Epithelial cell of esophagus (primary cell): Measurements from ENCODE around the gene NDUFA11.

Experiments
- DNase-seq: peaks from one replicate; pipeline ENCODE4 v3.0.0; 2010; ENCODE audit warnings: low read depth
- H3K4me3 ChIP-seq: 2 replicates; pipeline ENCODE4 v1.5.1; 2011; ENCODE audit warnings: mild to moderate bottlenecking, low read length, control low read depth
- CTCF ChIP-seq: IDR thresholded peaks from 2 replicates; pipeline ENCODE4 v1.5.1; 2011; ENCODE audit warnings: low read depth, mild to moderate bottlenecking, low read length, control low read depth, inconsistent platforms; ENCODE audit not compliant: insufficient read depth; ENCODE audit errors: missing control alignments

NDUFA11 gene

GRCh38 chr19:5937550-5937949 lies 34.0 kb upstream of the NDUFA11 start:
- DNase-seq, result no peak
- no peak for TF ChIP-seq CTCF

DNA sequence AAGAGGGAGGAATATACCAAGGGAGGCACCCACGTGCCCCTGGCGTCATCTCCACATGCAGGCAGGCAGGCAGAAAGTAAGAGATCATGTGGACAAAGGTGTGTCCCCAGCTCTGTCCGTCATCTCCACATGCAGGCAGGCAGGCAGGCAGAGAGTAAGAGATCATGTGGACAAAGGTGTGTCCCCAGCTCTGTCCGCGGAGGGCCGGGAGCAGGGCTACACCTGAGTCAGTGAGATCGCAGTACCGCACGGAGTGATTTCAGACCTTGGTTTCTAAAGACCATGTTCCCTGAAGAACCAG lies 32.7 kb upstream of the NDUFA11 start:
- no peak overlapping the region for H3K4me3 ChIP-seq
- DNase-seq, result no peak
- no peak for TF ChIP-seq CTCF

More at GRCh38 chr19:5937550-5937949, 34.0 kb upstream of the NDUFA11 start:
- H3K4me3 ChIP-seq, result no peak overlapping the region

DNA sequence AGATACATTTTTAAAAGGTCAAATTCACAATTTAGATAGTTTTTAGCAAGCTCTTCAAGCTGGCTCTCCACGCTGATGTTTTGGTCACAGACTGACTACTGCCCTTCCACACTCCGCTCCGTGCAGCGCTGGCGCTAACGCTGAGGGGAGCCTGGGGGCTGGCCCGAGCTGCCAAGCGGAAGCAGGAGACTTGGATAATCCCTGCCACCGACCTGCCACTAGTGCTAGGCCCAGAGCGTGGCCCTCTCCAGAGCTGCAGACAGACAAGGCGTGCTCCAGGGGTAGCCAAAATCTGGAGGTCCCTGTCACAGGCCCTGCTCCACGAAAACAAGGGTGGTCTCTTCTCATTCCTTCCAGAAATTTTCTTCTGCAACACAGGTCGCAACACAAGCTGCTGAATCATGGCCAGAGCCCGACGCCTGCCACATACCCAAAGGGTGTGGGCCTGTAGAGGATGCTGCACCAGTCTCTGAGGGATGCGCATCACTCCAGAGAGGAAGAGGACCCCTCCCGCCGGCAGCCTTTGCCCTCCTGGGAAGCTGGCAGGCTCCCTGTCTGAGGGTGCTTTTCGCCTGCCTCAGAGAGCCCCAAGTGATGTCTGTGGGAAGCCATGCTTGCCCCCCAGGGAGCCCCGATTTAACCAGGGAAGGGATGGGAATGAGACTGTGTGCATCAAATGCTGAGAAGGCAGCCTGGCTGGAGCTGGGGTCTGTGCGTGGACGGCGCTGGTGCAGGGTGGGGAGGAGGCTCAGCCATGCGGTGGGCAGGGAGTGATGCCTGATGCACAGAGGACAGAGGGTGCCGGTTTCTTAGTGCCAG lies 32.1 kb upstream of the NDUFA11 start:
- TF ChIP-seq CTCF, result no peak
- H3K4me3 ChIP-seq, result no peak overlapping the region

DNA sequence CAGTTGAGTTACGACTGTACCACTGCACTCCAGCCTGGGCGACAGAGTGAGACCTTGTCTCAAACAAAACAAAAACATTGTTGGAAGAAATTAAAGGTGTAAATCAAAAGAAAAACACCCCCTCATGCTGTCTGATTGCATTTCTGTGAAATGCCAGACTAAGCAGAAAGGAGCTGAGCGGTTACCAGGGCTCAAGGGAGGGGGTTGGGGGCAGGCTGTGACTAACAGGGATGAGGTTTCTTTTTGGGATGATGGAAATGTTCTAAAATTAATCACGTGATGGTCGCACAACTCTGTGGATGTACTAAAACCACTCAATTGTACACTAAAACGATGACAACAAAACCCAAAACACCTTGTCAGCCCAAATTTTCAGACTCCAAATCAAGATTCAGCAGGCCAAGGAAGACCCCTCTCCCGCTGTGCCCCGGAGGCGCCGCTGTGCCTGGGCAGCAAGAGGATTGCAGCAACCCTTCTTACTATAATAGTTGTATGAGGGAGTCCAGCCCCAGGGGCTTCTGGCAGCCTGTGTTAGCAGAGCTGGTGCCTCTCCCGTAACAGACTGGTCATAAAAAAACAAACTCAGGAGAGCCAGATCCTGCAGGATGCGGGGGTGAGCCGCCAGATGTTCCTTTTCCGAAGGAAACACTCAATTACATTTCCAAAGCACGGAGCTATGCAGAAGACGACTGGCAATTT lies 31.3 kb upstream of the NDUFA11 start:
- H3K4me3 ChIP-seq, result no peak overlapping the region
- DNase-seq, result no peak
- TF ChIP-seq CTCF, result no peak

More for the DNA sequence above, 32.1 kb upstream of the NDUFA11 start:
- DNase-seq, result no peak

DNA sequence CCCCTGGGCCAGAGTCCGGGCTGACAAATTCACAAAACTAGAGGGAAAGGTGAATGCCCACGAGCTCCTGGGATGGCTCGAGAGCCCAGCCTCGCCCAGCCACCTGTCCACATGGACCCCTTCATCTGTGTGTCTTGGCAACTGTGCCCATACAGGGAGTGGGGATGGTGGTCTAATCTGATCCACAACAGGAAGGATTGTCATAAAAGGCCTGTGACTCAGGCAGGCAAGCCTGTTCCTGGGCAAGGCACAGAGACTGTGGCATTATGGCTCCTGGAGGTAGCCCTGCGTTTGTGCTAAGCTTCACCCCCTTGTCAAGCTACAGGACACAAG lies 30.4 kb upstream of the NDUFA11 start:
- DNase-seq, result no peak
- H3K4me3 ChIP-seq, result no peak overlapping the region
- TF ChIP-seq CTCF, result no peak

GRCh38 chr19:5933391-5934068 lies 29.9 kb upstream of the NDUFA11 start:
- no peak for TF ChIP-seq CTCF
- DNase-seq, result no peak
- H3K4me3 ChIP-seq, result no peak overlapping the region
